Measurements from ENCODE around the gene LRRK1.

DNA sequence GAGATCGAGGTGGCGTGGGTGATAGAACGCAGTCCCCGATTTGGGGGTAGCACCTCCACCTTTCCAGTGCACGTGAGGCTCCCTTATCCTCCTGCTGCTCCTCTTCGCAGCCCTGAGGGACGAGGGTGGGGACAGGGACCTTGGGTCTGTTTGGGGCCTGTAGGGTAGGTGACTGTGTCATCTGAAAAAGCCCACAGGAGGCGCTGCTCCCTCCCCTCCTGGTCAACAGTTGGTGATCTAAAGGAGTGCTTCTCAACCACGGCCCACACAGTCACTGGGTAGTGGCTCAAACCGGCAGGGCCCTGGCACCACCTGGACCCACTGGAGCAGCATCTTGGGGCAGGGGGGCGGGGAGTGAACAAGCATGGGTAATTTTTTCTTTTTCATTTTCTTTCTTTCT, 7.1 kb downstream of the LRRK1 start:
- no peak for TF ChIP-seq MAZ (IDR thresholded peaks at IDR 0.05; ENCODE audit: borderline replicate concordance, low read depth, low read length)
- TF ChIP-seq, protein P1, sequence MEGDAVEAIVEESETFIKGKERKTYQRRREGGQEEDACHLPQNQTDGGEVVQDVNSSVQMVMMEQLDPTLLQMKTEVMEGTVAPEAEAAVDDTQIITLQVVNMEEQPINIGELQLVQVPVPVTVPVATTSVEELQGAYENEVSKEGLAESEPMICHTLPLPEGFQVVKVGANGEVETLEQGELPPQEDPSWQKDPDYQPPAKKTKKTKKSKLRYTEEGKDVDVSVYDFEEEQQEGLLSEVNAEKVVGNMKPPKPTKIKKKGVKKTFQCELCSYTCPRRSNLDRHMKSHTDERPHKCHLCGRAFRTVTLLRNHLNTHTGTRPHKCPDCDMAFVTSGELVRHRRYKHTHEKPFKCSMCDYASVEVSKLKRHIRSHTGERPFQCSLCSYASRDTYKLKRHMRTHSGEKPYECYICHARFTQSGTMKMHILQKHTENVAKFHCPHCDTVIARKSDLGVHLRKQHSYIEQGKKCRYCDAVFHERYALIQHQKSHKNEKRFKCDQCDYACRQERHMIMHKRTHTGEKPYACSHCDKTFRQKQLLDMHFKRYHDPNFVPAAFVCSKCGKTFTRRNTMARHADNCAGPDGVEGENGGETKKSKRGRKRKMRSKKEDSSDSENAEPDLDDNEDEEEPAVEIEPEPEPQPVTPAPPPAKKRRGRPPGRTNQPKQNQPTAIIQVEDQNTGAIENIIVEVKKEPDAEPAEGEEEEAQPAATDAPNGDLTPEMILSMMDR (conservative IDR thresholded peaks at IDR 0.05; ENCODE audit: low read depth, low read length): no peak
- no peak for TF ChIP-seq RAD21 (IDR thresholded peaks at IDR 0.05; ENCODE audit: low read length)
- TF ChIP-seq SMC3 (IDR thresholded peaks at IDR 0.05; ENCODE audit: low read depth, low read length): no peak
- TF ChIP-seq, protein P2, sequence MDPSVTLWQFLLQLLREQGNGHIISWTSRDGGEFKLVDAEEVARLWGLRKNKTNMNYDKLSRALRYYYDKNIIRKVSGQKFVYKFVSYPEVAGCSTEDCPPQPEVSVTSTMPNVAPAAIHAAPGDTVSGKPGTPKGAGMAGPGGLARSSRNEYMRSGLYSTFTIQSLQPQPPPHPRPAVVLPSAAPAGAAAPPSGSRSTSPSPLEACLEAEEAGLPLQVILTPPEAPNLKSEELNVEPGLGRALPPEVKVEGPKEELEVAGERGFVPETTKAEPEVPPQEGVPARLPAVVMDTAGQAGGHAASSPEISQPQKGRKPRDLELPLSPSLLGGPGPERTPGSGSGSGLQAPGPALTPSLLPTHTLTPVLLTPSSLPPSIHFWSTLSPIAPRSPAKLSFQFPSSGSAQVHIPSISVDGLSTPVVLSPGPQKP (IDR thresholded peaks at IDR 0.05; ENCODE audit: borderline replicate concordance, low read depth, low read length): no peak
- no peak for TF ChIP-seq BHLHE40 (IDR thresholded peaks at IDR 0.05; ENCODE audit: low read depth, low read length)
- TF ChIP-seq MXI1 (IDR thresholded peaks at IDR 0.05; ENCODE audit: borderline replicate concordance, low read depth, low read length): no peak
- no peak for TF ChIP-seq CEBPB (IDR thresholded peaks at IDR 0.05; ENCODE audit: low read depth, low read length)
- no peak for TF ChIP-seq CHD1 (IDR thresholded peaks at IDR 0.05; ENCODE audit: low read depth, low read length)
- no peak for TF ChIP-seq POLR2A (IDR thresholded peaks at IDR 0.05; ENCODE audit: low read depth, low read length)
- no peak for TF ChIP-seq RFX5 (IDR thresholded peaks at IDR 0.05; ENCODE audit: low read depth, low read length)
